ENCODE results near the gene C10orf95.

The C10orf95 gene

DNA sequence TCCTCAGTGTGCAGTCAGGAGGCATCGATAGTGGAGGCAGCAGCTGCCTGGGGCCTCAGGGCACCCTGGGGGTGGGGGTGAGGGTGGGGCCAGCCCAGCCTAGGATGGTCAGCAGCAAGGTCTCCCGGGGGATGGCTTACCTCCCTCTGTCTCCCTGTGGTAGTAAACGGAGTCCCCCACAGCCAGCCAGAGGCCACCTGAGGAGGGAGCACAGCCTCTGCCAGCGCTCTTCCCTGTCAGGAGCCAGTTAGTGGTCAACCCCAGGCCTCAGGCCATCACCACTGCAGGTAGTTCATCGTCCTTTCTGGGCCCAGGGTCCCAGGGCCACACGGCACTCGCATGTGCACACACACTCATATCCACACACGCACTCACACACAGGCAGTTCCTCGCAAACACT is 29.1 kb upstream of the C10orf95 start:
- Histone ChIP-seq H3K4me3 (ENCODE audit: extremely low read depth, insufficient read depth, low read length, poor library complexity, severe bottlenecking) (no peak overlapping the region), H3K36me3 (ENCODE audit: control insufficient read depth, insufficient read depth, low read length) (peaks cover 66% of the 10 kb centered on the region), H3K9me3 (ENCODE audit: control insufficient read depth, low read length) (no peaks in the 10 kb centered on the region), H3K4me1 (ENCODE audit: control insufficient read depth, insufficient read depth, low read length, poor library complexity, severe bottlenecking) (peaks cover 3% of the 10 kb centered on the region), H3K27ac (ENCODE audit: low read depth, low read length, severe bottlenecking) (no peak overlapping the region)
- 97% methylated on average over 4 to 6 of the region's 9 CpGs for WGBS, 2 experiments (ENCODE audit: insufficient coverage in 2 of 2)

DNA sequence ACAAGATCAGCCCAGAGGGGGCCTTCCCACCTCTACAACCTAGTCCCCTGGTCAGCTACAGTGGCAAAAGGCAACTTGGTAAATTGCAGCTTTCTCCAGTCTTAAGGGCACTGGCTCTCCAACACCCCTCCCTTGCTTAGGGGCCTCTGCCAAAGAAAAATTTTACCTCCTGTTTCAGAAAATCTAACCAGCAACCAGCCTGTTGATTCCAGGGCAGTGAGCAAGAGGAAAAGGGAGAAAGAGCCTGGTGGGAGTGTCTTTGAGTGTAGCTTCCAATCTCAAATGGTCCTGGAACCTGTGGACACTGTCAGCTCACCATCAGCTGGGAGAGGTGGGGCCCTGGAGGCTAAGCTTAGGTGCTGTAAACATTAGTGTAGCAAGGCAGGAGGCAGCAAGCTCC is 28.3 kb upstream of the C10orf95 start:
- Histone ChIP-seq H3K9me3 (ENCODE audit: control insufficient read depth, low read length) (no peaks in the 10 kb centered on the region), H3K4me1 (ENCODE audit: control insufficient read depth, insufficient read depth, low read length, poor library complexity, severe bottlenecking) (peaks cover 3% of the 10 kb centered on the region), H3K36me3 (ENCODE audit: control insufficient read depth, insufficient read depth, low read length) (peaks cover 59% of the 10 kb centered on the region), H3K4me3 (ENCODE audit: extremely low read depth, insufficient read depth, low read length, poor library complexity, severe bottlenecking) (no peak overlapping the region), H3K27ac (ENCODE audit: low read depth, low read length, severe bottlenecking) (no peak overlapping the region)

DNA sequence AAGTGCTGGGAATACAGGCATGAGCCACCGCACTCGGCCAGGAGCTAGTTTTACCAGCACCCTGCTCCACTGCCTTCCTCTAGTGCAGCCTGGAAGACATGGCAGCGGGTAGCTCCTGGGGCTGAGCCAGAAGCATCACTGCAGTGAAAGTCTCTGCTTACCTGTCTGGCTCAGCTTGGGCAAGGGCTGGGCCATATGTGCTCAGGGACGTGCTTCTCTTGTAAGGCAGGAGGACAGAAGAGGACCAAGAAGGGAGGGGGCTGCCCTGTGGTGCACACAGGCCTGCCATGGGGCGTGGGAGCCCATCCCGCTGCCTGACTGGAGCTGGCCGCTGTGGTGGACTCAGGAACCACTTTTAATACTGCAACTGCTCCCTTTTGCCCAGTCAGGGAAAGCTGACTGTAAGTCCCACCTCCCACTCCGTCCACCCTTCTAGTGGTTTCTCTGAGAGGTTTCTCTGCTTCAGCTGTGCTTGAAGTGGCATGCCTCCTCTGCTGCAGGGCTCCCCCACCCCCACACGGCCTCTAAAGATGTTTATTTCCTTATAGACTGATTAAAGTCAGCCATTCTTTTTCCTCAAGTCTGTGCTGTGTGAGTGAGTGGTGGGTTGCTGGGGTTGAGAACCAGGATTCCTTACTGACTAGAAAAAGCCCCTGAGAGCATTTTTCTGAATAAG is 25.3 kb upstream of the C10orf95 start:
- WGBS, 2 experiments (ENCODE audit: insufficient coverage in 2 of 2), result 92 to 96% methylated on average over 7 to 8 of the region's 9 CpGs
- Histone ChIP-seq H3K27ac (ENCODE audit: low read depth, low read length, severe bottlenecking) (no peak overlapping the region), H3K36me3 (ENCODE audit: control insufficient read depth, insufficient read depth, low read length) (peaks cover 28% of the 10 kb centered on the region), H3K9me3 (ENCODE audit: control insufficient read depth, low read length) (no peaks in the 10 kb centered on the region), H3K4me3 (ENCODE audit: extremely low read depth, insufficient read depth, low read length, poor library complexity, severe bottlenecking) (no peak overlapping the region), H3K4me1 (ENCODE audit: control insufficient read depth, insufficient read depth, low read length, poor library complexity, severe bottlenecking) (peaks cover 3% of the 10 kb centered on the region)

DNA sequence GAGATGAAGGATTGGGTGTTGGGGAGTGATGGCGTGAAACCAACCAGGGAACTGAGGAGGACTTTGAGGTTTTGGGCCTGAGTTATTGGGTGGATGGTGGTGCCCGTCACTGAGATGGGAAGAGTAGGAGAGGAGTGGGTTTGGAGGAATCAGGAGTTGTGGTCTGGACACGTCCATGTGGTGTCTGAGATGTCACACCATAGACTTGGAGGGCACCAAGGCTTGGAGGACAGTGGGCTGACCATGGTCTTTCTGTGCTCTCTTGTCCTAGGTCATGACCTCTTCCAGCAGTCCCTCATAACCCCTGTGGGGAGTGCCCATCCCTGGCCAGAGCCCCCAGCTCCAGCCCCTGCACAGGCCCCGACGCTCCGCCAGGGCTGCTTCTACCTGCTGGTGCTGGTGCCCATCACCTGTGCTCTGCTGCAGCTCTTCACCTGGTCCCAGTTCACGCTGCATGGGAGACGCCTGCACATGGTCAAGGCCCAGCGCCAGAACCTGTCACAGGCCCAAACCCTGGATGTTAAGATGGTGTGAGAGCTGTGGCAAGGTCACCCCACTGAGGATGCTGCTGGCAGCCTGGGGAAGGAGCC is 24.2 kb upstream of the C10orf95 start:
- peaks cover 18% of the 10 kb centered on the region for H3K36me3 ChIP-seq (ENCODE audit: control insufficient read depth, insufficient read depth, low read length)
- H3K9me3 ChIP-seq (ENCODE audit: control insufficient read depth, low read length), result no peaks in the 10 kb centered on the region
- WGBS, 2 experiments (ENCODE audit: insufficient coverage in 2 of 2), result 95 to 100% methylated on average over 3 to 9 of the region's 9 CpGs
- H3K27ac ChIP-seq (ENCODE audit: low read depth, low read length, severe bottlenecking), result no peak overlapping the region
- H3K4me1 ChIP-seq (ENCODE audit: control insufficient read depth, insufficient read depth, low read length, poor library complexity, severe bottlenecking), result no peaks in the 10 kb centered on the region
- no peak overlapping the region for H3K4me3 ChIP-seq (ENCODE audit: extremely low read depth, insufficient read depth, low read length, poor library complexity, severe bottlenecking)

DNA sequence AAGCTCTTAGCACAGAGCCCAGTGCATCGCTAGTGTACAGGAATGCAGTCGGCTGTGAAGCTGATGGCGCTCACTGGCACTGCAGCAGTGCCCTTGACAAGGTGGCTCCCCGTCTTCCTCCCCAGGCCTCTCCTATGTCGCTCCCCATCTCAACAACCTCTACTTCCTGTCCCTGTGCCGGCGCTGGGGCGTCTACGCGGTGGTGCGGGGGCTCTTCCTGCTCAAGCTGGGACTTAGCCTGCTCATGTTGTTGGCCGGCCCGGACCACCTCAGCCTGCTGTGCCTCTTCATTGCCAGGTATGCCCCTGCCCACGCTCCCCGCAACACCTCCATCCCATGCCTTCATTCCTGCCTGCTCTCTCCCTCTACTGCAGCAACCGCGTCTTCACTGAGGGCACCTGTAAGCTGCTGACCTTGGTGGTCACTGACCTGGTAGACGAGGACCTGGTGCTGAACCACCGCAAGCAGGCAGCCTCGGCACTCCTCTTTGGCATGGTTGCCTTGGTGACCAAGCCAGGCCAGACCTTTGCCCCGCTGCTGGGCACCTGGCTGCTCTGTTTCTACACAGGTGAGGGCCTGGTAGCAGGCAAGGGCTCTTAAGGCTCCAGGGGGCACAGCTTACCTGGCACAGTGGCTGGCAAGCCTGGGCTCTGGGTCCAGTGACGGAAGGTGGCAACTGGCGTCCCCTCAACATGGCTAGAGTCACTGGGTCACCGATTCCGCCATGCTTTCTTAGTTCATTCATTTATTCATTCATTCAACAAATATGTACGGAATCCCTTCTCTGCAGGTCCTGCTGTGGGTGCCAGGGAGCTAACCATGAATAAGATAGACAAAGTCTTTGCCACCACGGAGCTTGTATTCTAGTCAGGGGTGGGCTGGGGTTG is 22.3 kb upstream of the C10orf95 start:
- H3K4me3 ChIP-seq (ENCODE audit: extremely low read depth, insufficient read depth, low read length, poor library complexity, severe bottlenecking), result no peak overlapping the region
- WGBS, 2 experiments (ENCODE audit: insufficient coverage in 2 of 2), result 94 to 95% methylated on average over 25 of the region's 27 CpGs
- no peak overlapping the region for H3K27ac ChIP-seq (ENCODE audit: low read depth, low read length, severe bottlenecking)
- H3K36me3 ChIP-seq (ENCODE audit: control insufficient read depth, insufficient read depth, low read length), result peaks cover 4% of the 10 kb centered on the region
- H3K9me3 ChIP-seq (ENCODE audit: control insufficient read depth, low read length), result no peaks in the 10 kb centered on the region
- H3K4me1 ChIP-seq (ENCODE audit: control insufficient read depth, insufficient read depth, low read length, poor library complexity, severe bottlenecking), result no peaks in the 10 kb centered on the region

DNA sequence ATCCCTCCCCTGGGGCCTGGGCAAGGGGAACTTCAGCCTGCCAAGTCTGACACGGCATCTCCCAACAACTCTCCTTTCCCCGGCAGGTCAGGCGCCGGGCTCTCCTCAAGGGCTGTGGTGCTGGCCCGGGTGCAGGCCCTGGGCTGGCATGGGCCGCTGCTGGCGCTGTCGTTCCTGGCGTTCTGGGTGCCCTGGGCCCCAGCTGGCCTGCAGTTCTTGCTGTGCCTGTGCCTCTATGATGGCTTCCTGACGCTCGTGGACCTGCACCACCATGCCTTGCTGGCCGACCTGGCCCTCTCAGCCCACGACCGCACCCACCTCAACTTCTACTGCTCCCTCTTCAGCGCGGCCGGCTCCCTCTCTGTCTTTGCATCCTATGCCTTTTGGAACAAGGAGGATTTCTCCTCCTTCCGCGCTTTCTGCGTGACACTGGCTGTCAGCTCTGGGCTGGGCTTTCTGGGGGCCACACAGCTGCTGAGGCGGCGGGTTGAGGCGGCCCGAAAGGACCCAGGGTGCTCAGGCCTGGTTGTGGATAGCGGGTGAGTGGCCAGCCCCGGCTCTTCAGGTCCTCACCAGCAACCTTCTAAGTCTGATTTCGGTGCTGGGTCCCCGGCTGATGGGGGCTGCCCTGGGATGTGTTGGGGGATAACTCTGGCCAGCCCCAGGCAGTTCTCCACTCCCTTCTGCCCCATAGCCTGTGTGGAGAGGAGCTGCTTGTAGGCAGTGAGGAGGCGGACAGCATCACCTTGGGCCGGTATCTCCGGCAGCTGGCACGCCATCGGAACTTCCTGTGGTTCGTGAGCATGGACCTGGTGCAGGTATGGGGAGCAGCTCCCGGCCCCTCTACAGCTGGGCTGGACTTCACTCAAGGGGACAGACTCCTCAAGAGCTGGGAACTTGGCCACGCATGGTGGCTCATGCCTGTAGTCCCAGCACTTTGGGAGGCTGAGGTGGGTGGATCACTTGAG is 19.5 kb upstream of the C10orf95 start:
- WGBS, 2 experiments (ENCODE audit: insufficient coverage in 2 of 2), result 91 to 95% methylated on average over 17 to 32 of the region's 36 CpGs

DNA sequence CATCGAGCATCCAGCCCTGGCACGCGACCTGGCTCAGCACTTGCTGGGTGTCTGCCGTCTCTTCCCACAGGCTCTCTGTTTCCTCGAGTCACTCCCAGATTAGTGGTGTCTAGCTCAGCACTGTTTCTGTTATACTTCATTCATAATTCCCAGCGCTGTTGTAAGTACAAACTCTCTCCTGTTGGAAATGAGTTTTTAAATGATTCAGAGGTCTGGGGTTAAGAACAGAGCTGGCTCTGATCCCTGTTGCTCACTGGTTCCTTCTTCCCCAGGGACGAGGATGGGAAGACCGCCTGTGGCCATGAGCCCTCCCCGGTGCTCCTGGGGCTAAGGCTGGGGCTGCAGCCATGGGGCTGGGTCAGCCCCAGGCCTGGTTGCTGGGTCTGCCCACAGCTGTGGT is 17.3 kb upstream of the C10orf95 start:
- no peaks in the 10 kb centered on the region for H3K36me3 ChIP-seq (ENCODE audit: control insufficient read depth, insufficient read depth, low read length)
- WGBS, 2 experiments (ENCODE audit: insufficient coverage in 2 of 2), result 93 to 97% methylated on average over 5 to 8 of the region's 9 CpGs

More for the DNA sequence above, 19.5 kb upstream of the C10orf95 start:
- Histone ChIP-seq H3K4me3 (ENCODE audit: extremely low read depth, insufficient read depth, low read length, poor library complexity, severe bottlenecking) (no peak overlapping the region), H3K36me3 (ENCODE audit: control insufficient read depth, insufficient read depth, low read length) (no peaks in the 10 kb centered on the region), H3K4me1 (ENCODE audit: control insufficient read depth, insufficient read depth, low read length, poor library complexity, severe bottlenecking) (no peaks in the 10 kb centered on the region), H3K9me3 (ENCODE audit: control insufficient read depth, low read length) (no peaks in the 10 kb centered on the region), H3K27ac (ENCODE audit: low read depth, low read length, severe bottlenecking) (no peak overlapping the region)

DNA sequence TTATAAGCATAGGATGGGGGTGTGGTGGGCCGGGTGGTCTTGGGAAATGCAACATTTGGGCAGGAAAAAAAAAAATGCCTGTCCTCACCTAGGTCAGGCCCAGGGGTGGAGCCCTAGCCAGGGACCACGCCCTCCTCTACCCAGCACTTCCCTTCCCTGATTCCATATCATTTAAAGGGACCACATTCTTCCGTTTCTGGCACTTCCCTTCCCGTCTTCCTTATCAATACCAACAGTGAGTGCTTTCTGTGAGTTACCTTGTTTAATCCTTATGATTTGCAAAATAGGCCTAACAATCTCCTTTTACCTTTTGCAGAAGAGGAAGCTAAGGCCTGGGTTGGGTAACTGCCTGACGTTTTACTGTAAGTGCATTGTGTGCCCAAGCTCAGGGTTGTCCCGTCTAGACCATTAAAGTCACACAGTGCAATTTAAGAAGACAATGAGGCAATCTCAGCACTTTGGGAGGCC is 16.7 kb upstream of the C10orf95 start:
- H3K36me3 ChIP-seq (ENCODE audit: control insufficient read depth, insufficient read depth, low read length), result no peaks in the 10 kb centered on the region
- no peaks in the 10 kb centered on the region for H3K9me3 ChIP-seq (ENCODE audit: control insufficient read depth, low read length)
- no peaks in the 10 kb centered on the region for H3K4me1 ChIP-seq (ENCODE audit: control insufficient read depth, insufficient read depth, low read length, poor library complexity, severe bottlenecking)
- WGBS, 2 experiments (ENCODE audit: insufficient coverage in 2 of 2), result 80% methylated on average over 3 to 6 of the region's 6 CpGs
- H3K4me3 ChIP-seq (ENCODE audit: extremely low read depth, insufficient read depth, low read length, poor library complexity, severe bottlenecking), result no peak overlapping the region
- no peak overlapping the region for H3K27ac ChIP-seq (ENCODE audit: low read depth, low read length, severe bottlenecking)

More for the DNA sequence above, 17.3 kb upstream of the C10orf95 start:
- Histone ChIP-seq H3K9me3 (ENCODE audit: control insufficient read depth, low read length) (no peaks in the 10 kb centered on the region), H3K4me1 (ENCODE audit: control insufficient read depth, insufficient read depth, low read length, poor library complexity, severe bottlenecking) (no peaks in the 10 kb centered on the region), H3K4me3 (ENCODE audit: extremely low read depth, insufficient read depth, low read length, poor library complexity, severe bottlenecking) (no peak overlapping the region), H3K27ac (ENCODE audit: low read depth, low read length, severe bottlenecking) (no peak overlapping the region)

DNA sequence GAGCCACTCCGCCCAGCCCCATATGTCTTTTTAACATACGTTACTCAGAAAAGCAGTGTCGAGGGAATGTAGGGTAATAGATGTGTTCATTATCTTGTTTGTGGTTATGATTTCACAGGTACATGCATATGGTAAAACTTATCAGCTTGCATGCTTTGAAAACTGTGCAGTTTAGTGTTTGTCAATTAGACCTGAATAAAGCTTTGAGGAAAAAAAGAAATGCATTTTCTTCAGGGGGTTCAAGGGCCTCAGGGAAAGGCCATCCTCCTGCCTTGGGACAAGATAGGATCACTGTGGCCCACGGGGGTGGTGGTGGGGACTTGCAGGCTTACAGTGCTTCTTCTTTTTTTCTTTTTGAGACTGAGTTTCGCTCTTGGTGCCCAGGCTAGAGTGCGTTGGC is 16.0 kb upstream of the C10orf95 start:
- Histone ChIP-seq H3K9me3 (ENCODE audit: control insufficient read depth, low read length) (no peaks in the 10 kb centered on the region), H3K27ac (ENCODE audit: low read depth, low read length, severe bottlenecking) (no peak overlapping the region), H3K4me1 (ENCODE audit: control insufficient read depth, insufficient read depth, low read length, poor library complexity, severe bottlenecking) (peaks cover 3% of the 10 kb centered on the region), H3K36me3 (ENCODE audit: control insufficient read depth, insufficient read depth, low read length) (no peaks in the 10 kb centered on the region), H3K4me3 (ENCODE audit: extremely low read depth, insufficient read depth, low read length, poor library complexity, severe bottlenecking) (no peak overlapping the region)
- WGBS, 2 experiments (ENCODE audit: insufficient coverage in 2 of 2), result 60 to 74% methylated on average over 3 to 5 of the region's 6 CpGs

DNA sequence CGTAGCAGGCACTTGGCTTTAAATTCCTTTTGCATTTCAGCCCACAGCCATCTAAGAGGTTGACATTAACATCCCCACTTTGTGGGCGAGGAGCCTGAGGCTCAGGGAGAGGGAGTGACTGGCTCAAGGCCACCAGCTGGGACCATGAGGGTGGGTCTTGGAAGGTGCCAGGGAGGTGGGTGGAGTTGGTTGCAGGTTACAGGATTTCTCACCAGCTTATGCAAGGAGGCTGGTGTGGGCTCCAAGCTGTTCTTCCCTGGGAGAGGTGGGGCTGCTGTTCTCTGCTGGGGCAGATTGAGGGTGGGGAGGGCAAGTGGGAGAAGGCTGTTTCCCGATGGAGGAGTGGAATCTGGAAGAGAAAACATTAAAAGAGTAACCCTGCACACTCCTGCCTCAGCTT is 14.1 kb upstream of the C10orf95 start:
- no peaks in the 10 kb centered on the region for H3K9me3 ChIP-seq (ENCODE audit: control insufficient read depth, low read length)
- H3K27ac ChIP-seq (ENCODE audit: low read depth, low read length, severe bottlenecking), result no peak overlapping the region
- peaks cover 3% of the 10 kb centered on the region for H3K4me1 ChIP-seq (ENCODE audit: control insufficient read depth, insufficient read depth, low read length, poor library complexity, severe bottlenecking)
- H3K36me3 ChIP-seq (ENCODE audit: control insufficient read depth, insufficient read depth, low read length), result no peaks in the 10 kb centered on the region
- 60% methylated on average over 1 of the region's 3 CpGs; no CpG with 5 or more reads in 1 of the 2 experiments for WGBS, 2 experiments (ENCODE audit: insufficient coverage in 2 of 2)
- no peak overlapping the region for H3K4me3 ChIP-seq (ENCODE audit: extremely low read depth, insufficient read depth, low read length, poor library complexity, severe bottlenecking)

Measured in mesodermal cell (in vitro differentiated cells).